GM20431 (cell line): ENCODE results near the gene PSMD1.

Experiments used
- in situ Hi-C: fragments of 300-500 bp; cut with MseI, MboI; formaldehyde crosslinking; loops from one replicate; pipeline ENCODE4 v1.15.0; 2020; ENCODE audit warnings: low sequenced_read_pairs; ENCODE audit not compliant: unreplicated experiment

The PSMD1 gene

GRCh38 chr2:231102772-231103171 lies 46.1 kb downstream of the PSMD1 start:
- in situ Hi-C loops, result loop anchor here (25.0 kb wide), 1 partner anchor 335 kb away; no protein-coding TSS in a partner anchor

- in situ Hi-C loops, result loop anchor here (25.0 kb wide), 1 partner anchor 333 kb away; no protein-coding TSS in a partner anchor
Observed at GRCh38 chr2:231104115-231104713, 47.5 kb downstream of the PSMD1 start.

GRCh38 chr2:231110551-231110950 lies 53.9 kb downstream of the PSMD1 start:
- in situ Hi-C loops, result loop anchor here (25.0 kb wide), 1 partner anchor 327 kb away; no protein-coding TSS in a partner anchor

GRCh38 chr2:231111987-231112386 lies 55.3 kb downstream of the PSMD1 start:
- in situ Hi-C loops, result loop anchor here (25.0 kb wide), 1 partner anchor 325 kb away; no protein-coding TSS in a partner anchor

- in situ Hi-C loops, result loop anchor here (25.0 kb wide), 1 partner anchor 324 kb away; no protein-coding TSS in a partner anchor
Observed at GRCh38 chr2:231113489-231113888, 56.8 kb downstream of the PSMD1 start.

- in situ Hi-C loops, result loop anchor here (25.0 kb wide), 1 partner anchor 322 kb away; no protein-coding TSS in a partner anchor
Observed at GRCh38 chr2:231115651-231116050, 59.0 kb downstream of the PSMD1 start.

- in situ Hi-C loops, result loop anchor here (25.0 kb wide), 1 partner anchor 320 kb away; no protein-coding TSS in a partner anchor
Observed at GRCh38 chr2:231117148-231117547, 60.5 kb downstream of the PSMD1 start.

- in situ Hi-C loops, result loop anchor here (25.0 kb wide), 1 partner anchor 319 kb away; no protein-coding TSS in a partner anchor
Observed at GRCh38 chr2:231117922-231118613, 61.4 kb downstream of the PSMD1 start.

- in situ Hi-C loops, result loop anchor here (25.0 kb wide), 1 partner anchor 319 kb away; no protein-coding TSS in a partner anchor
Observed at GRCh38 chr2:231118614-231118942, 61.9 kb downstream of the PSMD1 start.

GRCh38 chr2:231123362-231123898 lies 66.8 kb downstream of the PSMD1 start:
- in situ Hi-C loops, result loop anchor here (25.0 kb wide), 1 partner anchor 314 kb away; no protein-coding TSS in a partner anchor

- in situ Hi-C loops, result loop anchor here (25.0 kb wide), 1 partner anchor 312 kb away; no protein-coding TSS in a partner anchor
Observed at GRCh38 chr2:231124838-231125568, 68.3 kb downstream of the PSMD1 start, which contains the start of gene HTR2B. HTR2B (minus strand) TSS chr2:231125042; CDS start chr2:231123764, 1,278 bp downstream.

GRCh38 chr2:231126123-231126522 lies 69.5 kb downstream of the PSMD1 start:
- in situ Hi-C loops, result no loop called here

GRCh38 chr2:231127480-231127879 lies 70.8 kb downstream of the PSMD1 start:
- in situ Hi-C loops, result no loop called here

- in situ Hi-C loops, result no loop called here
Observed at GRCh38 chr2:231127936-231128335, 71.3 kb downstream of the PSMD1 start.

- in situ Hi-C loops, result no loop called here
Observed at GRCh38 chr2:231128541-231128940, 71.9 kb downstream of the PSMD1 start.

GRCh38 chr2:231129216-231129615 lies 72.5 kb downstream of the PSMD1 start:
- in situ Hi-C loops, result no loop called here

- in situ Hi-C loops, result no loop called here
Observed at GRCh38 chr2:231130336-231131056, 73.8 kb downstream of the PSMD1 start.

GRCh38 chr2:231132129-231132528 lies 75.5 kb downstream of the PSMD1 start:
- in situ Hi-C loops, result no loop called here

- in situ Hi-C loops, result no loop called here
Observed at GRCh38 chr2:231133365-231134099, 76.9 kb downstream of the PSMD1 start.
